Raji (cell line): ENCODE measurements around the gene MACROD2.

Experiments
- POLR2A ChIP-seq: IDR thresholded peaks from 2 replicates; pipeline ENCODE4 v1.6.1; 2011; ENCODE audit warnings: low read depth, low read length, control low read depth; ENCODE audit not compliant: insufficient read depth

The MACROD2 gene

GRCh38 chr20:14824996-14825395 lies 829.7 kb downstream of the MACROD2 start:
- TF ChIP-seq POLR2A, result no peak

GRCh38 chr20:14826543-14827313 lies 831.4 kb downstream of the MACROD2 start:
- TF ChIP-seq POLR2A, result no peak

GRCh38 chr20:14828459-14828858 lies 833.1 kb downstream of the MACROD2 start:
- TF ChIP-seq POLR2A, result no peak

GRCh38 chr20:14829906-14830305 lies 834.6 kb downstream of the MACROD2 start:
- no peak for TF ChIP-seq POLR2A

- TF ChIP-seq POLR2A, result no peak
These were observed 835.1 kb downstream of the MACROD2 start for GRCh38 chr20:14830466-14830865.

GRCh38 chr20:14830899-14831298 lies 835.6 kb downstream of the MACROD2 start:
- no peak for TF ChIP-seq POLR2A

- no peak for TF ChIP-seq POLR2A
These were observed 837.3 kb downstream of the MACROD2 start for GRCh38 chr20:14832630-14833029.

- no peak for TF ChIP-seq POLR2A
These were observed 843.6 kb downstream of the MACROD2 start for GRCh38 chr20:14838663-14839628.

- no peak for TF ChIP-seq POLR2A
These were observed 850.2 kb downstream of the MACROD2 start for GRCh38 chr20:14845199-14846160.

- no peak for TF ChIP-seq POLR2A
These were observed 853.5 kb downstream of the MACROD2 start for GRCh38 chr20:14848806-14849205.

- no peak for TF ChIP-seq POLR2A
These were observed 857.8 kb downstream of the MACROD2 start for GRCh38 chr20:14853079-14853478.

- TF ChIP-seq POLR2A, result no peak
These were observed 859.9 kb downstream of the MACROD2 start for GRCh38 chr20:14855171-14855570.

GRCh38 chr20:14859627-14860026 lies 864.3 kb downstream of the MACROD2 start:
- TF ChIP-seq POLR2A, result no peak

GRCh38 chr20:14860410-14860814 lies 865.1 kb downstream of the MACROD2 start:
- TF ChIP-seq POLR2A, result no peak

- TF ChIP-seq POLR2A, result no peak
These were observed 865.8 kb downstream of the MACROD2 start for GRCh38 chr20:14861028-14861699.

GRCh38 chr20:14865169-14865568 lies 869.9 kb downstream of the MACROD2 start:
- no peak for TF ChIP-seq POLR2A
